Dermis microvascular lymphatic vessel endothelial cell (primary cell): ENCODE measurements around the gene NBEAL2. TPM values are rescaled to one million over a fixed set of nuclear protein-coding genes. Genes with fewer than 3 reads are reported as not detected.

ENCODE experiments used
- DNase-seq, 2 donors: peaks; one replicate each; pipeline versions ENCODE4 v3.0.0 to v3.0.0-alpha.2; 2010; ENCODE audit warnings: low read depth in 2 of 2
- total RNA-seq: library from RNA; depleted of rRNA; stranded (reverse); fragments of >200 nt; gene quantifications from 2 replicates; pipeline ENCODE4 v1.2.1, GENCODE V29; 2014

Gene NBEAL2
- total RNA-seq, 1 donor from 2014 or later = 13.5 TPM

GRCh38 chr3:47041114-47041513 lies 61.6 kb downstream of the NBEAL2 start:
- DNase-seq = no peak

GRCh38 chr3:47042231-47042791 lies 62.8 kb downstream of the NBEAL2 start:
- DNase-seq = no peak

- no peak for DNase-seq
Measured at GRCh38 chr3:47047069-47047468, 67.6 kb downstream of the NBEAL2 start.

DNA sequence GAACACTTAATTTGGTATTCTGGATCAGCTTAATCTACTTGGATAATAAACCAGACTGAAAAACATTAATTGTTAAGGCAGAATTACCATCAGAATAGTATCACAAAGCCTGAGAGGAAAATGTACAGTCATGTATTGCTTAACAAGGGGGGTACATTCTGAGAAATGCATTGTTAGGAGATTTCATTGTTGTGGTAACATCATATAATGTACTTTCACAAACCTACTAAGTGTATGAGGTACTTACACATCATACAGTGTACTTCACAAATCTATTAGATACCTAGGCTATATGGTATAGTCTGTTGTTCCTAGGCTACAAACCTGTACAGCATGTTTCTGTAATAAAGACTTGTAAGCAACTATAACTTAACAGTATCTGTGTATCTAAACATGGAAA lies 68.2 kb downstream of the NBEAL2 start:
- no peak for DNase-seq

DNA sequence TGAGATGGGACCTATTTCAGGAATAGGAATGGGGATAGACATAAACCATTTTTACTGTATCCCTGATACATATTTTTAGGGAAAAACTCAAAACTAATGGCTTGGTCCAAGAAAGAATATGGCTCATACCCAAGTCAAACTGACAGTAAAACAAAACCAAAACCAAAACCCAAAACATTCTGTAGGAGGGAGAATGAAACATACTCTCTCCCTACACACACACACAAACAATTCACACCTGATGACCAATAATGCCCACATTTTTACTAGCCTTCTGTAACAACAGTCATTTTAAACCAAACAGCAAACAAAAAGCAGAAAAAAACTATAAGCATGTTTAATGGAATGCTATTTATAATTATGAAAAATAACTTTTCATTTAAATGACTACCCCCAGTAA lies 74.9 kb downstream of the NBEAL2 start:
- no peak for DNase-seq

- DNase-seq = no peak
Measured at GRCh38 chr3:47056705-47057104, 77.2 kb downstream of the NBEAL2 start.

- no peak for DNase-seq
Measured at GRCh38 chr3:47057212-47057671, 77.8 kb downstream of the NBEAL2 start.

Other genes starting within 250 kb of the NBEAL2 start
- gene MYL3, start 116.2 kb upstream of the NBEAL2 start, total RNA-seq = 0.13 TPM in 1 of 2 replicates, not detected in the other
- under 0.01 and 0.13 TPM in 2 replicates for gene PTH1R, start 101.9 kb upstream of the NBEAL2 start, total RNA-seq
- 20.1 and 25.2 TPM in 2 replicates for gene CCDC12, start 2.9 kb upstream of the NBEAL2 start, total RNA-seq
- 18.9 and 22.4 TPM in 2 replicates for gene SETD2, start 184.4 kb downstream of the NBEAL2 start, total RNA-seq